HG02943 (cell line): ENCODE measurements around the gene TMCO1.
"Not testable (repeated sequence)": the region's sequence is repeated elsewhere in the genome, so short reads cannot be mapped to it uniquely, and the experiment has no call there.

Experiments used
- ATAC-seq: cut with Tn5 transposase; IDR thresholded peaks from one replicate; pipeline ENCODE4 v1.9.1; 2021; ENCODE audit warnings: mild to moderate bottlenecking, low read depth, moderate library complexity; ENCODE audit not compliant: unreplicated experiment

The TMCO1 gene, protein sequence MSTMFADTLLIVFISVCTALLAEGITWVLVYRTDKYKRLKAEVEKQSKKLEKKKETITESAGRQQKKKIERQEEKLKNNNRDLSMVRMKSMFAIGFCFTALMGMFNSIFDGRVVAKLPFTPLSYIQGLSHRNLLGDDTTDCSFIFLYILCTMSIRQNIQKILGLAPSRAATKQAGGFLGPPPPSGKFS

DNA sequence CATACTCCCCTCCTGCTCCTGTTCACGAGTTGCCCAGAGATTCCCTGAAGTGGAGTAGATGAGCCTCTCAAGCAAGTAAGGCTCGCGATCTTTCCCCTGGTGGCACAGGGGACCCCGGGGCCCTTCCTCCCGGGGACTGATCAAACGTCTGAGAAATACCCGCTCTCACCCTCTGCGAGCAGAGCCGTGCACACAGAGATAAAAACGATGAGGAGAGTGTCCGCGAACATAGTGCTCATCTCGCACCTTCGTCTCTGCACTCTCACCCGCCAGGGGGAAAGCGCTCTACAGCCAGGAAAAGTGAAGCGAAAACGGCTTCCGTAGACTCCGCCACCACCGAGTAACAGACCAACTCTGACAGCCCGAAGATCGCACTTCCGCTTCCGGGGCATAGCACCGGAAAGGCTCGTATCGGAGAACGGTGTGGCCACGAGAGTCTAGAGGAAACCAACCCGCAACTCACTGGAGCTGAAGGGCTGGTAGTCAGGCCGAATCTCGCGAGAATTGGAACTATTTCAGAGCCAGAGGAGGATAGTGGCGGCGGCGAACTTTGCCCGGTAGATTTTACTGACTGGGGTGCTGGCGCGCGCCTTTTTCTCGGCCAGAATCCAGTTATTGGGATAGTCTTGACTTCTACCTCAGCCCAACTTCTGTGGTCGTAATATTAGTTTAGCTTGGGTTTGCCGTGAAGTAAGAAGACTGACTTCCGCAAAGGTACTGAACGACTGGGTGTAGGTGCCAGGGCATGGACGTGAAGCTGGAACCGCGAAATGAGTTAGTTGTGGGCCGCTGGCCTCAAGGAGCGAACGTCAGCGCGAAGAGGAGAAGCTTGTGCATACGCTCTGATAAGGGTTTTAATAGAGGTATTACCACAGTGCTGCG, at the start of gene TMCO1:
TMCO1 (minus strand) TSS at position 356 of the 882 bp plus-strand sequence; CDS start at position 239, 117 bp downstream.
- peak; percentile 99 for ATAC-seq

DNA sequence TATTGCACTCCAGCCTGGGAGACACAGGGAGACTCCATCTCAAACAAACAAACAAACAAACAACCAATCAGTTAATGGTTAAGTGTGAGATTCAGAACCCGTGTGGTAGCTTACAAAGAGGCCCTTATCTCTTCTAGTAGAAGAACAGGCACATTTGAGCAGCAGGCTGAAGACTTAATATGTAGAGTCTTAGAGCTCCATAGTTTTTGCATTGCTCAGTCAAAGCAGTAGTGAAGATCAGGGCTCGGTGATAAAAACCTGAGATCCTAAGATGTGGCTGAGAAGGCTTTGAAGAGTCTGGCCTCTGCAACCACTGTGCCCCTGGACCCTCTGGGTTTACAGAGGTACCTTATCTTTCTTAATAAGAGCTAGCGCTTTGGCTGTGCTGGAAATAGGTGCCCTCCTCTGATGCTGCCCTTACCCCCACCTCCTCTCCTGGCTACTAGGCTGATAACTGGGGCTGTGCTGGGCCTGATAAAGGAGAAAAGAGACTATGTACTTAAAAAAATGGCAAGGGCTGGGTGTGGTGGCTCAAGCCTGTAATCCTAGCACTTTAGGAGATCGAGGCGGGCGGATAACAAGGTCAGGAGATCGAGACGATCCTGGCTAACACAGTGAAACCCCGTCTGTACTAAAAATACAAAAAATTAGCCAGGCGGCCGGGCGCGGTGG, 48.3 kb upstream of the TMCO1 start:
- no peak for ATAC-seq

DNA sequence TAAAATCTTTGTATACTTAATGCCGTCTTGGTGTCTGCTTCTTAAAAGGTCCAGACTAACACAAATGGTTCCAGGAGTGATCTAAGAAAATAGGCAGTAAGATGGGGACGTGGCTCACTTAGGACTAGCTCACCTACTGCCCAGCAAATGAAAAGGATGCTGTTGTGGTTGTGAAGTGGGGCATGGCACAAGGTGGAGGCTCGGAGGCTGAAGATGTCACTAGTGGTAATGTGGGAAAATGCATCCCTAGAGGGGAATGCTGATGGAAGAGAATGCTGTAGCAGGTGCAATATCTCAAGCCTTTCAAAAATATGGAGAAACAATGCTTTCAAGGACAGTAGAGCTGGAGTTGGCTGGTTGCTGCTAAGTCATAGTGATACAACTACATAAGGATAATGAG, 47.5 kb upstream of the TMCO1 start:
- ATAC-seq: no peak

DNA sequence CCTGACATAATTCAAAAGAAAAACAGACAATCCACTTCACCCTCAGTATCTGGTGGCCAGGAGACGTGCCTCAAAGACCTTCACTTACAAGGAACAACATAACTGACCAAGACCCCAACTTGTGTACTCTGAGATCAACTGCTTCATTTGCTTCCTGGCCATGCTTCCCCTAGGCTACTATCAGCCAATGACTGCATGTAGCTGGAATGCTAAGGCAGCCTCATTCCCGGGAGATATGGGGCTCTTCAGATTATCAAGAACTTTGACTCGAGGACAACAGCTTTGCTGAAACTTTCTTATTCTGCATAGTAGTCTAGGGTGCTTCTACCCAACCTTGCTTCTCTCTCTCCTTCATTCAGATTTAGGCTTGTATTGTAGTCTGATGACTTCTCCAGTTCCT, 47.1 kb upstream of the TMCO1 start:
- no peak for ATAC-seq

DNA sequence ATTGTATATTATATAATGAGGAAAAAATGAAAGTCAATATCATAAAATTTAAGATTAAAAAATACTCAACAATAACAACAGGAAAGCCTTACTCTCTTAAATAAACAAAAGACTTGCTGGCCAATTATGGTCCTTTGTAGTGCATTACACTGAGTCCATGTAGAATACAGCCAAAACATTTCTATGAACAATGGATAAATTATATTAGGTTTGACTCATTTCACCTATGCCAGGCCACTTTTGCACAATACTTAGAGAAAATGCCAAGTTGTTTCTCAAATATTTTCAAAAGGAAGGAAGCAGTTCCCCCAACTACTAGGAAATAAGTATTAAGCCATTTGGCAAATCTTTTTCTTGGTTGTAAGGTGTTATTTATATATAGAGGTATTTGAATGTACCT, 38.9 kb upstream of the TMCO1 start:
- ATAC-seq: no peak

DNA sequence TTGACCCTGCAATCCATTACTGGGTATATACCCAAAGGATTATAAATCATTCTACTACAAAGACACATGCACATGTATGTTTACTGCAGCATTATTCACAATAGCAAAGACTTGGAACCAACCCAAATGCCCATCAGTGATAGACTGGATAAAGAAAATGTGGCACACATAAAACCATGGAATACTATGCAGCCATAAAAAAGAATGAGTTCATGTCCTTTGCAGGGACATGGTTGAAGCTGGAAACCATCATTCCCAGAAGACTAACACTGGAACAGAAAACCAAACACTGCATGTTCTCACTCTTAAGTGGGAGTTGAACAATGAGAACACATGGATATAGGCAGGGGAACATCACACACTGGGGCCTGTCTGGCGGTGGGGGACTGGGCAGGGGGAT, 35.8 kb upstream of the TMCO1 start:
- not testable (repeated sequence) for ATAC-seq

DNA sequence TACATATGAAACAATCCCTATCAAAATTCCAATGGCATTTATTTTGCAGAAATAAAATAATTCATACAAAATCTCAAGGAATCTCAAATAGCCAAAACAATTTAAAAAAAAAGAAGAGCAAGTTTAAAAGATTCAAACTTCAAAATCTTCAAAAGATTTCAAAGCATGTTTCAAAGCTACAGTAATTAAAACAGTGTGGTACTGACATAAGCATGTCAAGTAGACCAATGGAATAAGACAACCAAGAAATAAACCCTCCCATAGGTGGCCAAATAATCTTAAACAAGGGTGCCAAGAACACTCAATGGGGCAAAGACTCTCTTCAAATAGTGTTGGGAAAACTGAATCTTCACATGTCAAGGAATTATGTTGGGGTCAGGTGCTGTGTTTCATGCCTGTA, 30.7 kb upstream of the TMCO1 start:
- no peak for ATAC-seq

DNA sequence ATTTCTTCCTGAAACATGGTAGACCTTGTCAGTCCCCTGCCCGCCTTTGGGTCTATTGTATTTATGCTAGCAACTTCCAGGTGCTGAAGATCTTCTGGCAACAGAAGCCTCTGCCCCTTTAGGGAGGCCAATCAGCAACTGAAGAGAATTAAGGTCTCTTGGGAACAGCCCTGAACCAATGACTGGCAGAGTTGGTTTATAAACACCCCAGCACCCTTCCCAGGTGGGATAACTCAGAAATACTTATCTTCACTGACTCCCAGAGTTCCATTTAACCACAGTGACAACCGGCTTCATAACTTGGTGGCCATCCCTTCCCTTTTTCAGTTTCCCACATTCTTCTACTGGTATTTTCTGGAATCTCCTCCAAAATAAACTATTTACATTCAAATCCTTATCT, 27.2 kb upstream of the TMCO1 start:
- no peak for ATAC-seq

DNA sequence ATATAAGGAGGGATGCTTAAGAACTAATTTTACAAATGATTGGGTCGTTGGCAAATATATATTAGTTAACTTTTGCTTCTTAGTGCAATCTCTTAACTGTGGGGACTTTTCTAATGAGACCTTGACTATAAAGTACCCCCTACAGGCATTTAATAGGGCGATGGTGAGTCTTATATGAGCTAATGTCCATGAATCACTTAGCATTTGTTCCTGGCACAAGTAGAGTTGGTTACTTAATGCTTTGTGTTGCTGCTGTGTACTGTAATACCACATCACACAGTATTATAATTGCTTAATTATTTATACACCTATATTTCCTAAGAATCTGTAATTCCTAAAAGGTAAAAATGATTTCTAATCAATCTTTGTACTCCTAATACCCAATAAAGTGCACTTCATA, 25.3 kb upstream of the TMCO1 start:
- ATAC-seq: no peak

DNA sequence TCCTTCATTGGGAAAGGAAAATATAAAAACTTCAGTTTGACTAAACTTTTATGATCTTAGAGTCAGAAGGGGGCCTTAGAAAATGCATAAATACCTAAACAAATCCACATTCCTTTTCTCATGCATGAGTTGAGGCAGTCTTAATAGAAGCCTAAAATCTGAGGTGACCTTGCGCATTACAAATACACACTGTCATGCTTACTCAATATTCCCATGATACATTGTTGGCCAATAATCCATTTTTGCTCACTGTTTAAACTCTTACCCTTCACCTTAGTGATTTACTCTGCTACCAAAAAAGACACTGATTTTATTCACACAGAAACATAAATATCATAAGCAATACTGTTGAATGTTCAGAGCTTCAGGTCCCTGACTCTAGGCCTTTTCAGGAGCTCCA, 19.1 kb upstream of the TMCO1 start:
- no peak for ATAC-seq

DNA sequence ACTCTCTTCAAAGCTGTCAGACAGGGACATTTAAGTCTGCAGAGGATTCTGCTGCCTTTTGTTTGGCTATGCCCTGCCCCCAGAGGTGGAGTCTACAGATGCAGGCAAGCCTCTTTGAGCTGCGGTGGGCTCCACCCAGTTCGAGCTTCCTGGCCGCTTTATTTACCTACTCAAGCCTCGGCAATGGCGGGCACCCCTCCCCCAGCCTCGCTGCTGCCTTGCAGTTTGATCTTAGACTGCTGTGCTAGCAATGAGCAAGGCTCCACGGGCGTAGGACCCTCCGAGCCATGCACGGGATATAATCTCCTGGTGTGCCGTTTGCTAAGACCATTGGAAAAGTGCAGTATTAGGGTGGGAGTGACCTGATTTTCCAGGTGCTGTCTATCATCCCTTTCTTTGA, 14.9 kb upstream of the TMCO1 start:
- ATAC-seq: not testable (repeated sequence)

DNA sequence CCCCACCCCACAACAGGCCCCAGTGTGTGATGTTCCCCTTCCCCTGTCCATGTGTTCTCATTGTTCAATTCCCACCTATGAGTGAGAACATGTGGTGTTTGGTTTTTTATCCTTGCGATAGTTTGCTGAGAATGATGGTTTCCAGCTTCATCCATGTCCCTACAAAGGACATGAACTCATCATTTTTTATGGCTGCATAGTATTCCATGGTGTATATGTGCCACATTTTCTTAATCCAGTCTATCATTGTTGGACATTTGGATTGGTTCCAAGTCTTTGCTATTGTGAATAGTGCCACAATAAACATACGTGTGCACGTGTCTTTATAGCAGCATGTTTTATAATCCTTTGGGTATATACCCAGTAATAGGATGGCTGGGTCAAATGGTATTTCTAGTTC, 9.5 kb upstream of the TMCO1 start:
- not testable (repeated sequence) for ATAC-seq

DNA sequence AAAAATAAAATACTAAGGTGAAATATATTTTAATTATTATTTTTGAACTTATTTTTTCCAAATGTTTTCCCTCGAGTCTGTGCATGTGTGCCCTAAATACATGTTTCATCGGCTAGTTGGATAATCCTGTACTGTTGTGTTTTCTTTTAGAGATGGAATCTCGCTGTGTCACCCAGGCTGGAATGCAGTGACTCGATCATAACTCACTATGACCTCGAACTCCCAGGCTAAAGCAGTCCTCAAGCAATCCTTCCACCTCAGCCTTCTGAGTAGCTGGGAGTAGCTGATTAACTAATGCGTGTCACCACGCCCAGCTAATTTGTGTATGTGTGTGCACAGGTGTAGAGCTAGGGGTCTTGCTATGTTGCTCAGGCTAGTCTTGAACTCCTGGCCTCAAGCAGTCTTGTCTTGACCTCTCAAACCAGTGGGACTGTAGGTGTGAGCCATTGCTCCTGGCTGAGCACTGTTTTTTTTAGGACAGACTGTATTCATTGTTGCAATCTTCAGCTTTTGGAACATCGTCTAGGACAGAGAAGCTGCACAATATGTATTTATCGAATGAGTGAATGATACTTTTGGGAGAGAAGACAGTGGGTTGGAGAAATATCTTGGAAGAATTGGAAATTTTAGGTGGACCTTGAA, 4.8 kb upstream of the TMCO1 start:
- no peak for ATAC-seq

DNA sequence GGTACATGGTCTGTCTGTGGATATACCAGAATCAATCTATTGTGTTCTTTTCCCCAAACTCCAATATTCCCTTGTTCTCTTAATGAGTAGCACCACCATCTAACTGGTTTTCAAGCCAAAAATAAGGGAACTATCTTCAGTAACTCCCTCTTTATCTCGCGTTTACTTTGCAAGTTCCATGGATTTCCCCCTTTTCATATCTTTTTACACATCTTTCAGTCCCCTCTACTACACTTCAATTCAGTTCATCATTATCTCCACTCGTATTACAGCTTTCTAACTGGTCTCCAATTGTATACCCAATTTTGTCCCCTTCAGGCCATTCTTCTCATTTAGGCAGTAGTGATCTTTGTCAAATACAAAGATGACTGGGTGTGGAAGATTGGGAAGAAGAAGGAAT, 4.1 kb upstream of the TMCO1 start:
- no peak for ATAC-seq

DNA sequence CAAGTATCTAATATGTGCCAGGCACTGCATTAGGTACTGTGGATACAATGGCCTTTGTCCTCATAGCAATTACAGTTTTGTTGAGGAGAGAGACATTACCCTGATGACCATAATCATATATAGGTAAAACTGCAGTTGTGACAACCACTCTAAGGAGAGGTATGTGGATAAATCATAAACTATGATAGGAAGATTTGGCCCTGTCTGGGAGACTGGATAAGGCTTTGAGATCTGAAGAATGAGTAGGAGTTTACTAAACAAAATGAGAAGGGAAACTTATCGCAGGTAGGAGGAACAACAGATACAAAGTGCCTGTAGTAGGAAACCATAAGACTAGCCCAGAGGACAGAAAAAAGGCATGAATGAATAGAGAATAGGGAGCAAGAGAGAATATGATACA, 4.4 kb downstream of the TMCO1 start:
- ATAC-seq: no peak

DNA sequence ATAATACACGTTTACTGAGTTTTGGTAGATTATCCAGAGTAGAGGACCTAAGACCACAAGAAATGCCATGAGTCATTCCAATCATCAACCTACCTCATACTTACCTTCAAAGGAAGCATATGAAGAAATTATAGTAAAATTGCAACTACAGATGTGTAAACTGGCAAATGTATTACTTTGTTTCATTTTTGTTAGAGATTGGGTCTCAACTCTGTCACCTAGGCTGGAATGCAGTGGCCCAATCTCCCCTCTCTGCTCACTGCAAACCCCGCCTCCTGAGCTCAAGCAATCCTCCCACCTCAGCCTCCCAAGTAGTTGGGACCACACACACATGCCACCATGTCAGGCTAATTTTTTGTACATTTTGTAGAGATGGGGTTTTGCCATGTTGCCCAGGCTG, 5.2 kb downstream of the TMCO1 start:
- ATAC-seq: no peak

DNA sequence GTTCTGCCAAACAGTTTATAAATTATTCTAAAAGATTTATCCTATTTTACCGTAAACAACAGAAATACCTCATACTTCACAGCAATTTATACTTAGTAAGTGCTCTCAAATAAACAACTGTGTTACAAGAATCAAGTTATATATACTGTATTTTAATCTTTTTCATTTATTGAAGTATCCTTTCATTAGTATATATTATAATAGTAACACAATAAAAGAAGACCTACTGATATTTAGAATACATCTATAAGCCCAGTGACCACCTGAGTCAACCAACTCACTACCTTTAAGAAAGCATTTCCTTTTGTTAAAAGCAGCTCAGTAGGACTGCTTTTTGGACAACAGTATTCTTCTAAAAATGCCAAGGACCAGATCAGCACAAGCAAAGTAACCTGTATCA, 5.9 kb downstream of the TMCO1 start:
- no peak for ATAC-seq

DNA sequence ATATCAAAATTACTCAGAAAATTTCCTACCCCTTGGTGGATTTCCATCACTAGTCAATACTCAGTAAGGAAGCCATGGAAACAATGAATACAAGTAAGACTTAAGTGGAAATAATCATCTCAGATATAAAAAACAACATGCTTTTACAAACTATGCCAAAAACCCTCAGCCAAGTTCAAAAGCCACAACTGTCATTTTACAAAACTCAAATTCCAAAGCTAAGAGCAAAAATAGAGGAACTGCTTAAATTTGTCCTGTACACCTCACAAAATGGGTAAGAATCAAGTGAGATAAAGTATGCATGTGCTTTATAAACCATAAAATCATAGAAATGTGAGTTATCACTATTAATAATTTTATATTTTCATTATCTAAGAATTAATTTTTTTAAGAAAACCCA, 9.6 kb downstream of the TMCO1 start:
- ATAC-seq: no peak

DNA sequence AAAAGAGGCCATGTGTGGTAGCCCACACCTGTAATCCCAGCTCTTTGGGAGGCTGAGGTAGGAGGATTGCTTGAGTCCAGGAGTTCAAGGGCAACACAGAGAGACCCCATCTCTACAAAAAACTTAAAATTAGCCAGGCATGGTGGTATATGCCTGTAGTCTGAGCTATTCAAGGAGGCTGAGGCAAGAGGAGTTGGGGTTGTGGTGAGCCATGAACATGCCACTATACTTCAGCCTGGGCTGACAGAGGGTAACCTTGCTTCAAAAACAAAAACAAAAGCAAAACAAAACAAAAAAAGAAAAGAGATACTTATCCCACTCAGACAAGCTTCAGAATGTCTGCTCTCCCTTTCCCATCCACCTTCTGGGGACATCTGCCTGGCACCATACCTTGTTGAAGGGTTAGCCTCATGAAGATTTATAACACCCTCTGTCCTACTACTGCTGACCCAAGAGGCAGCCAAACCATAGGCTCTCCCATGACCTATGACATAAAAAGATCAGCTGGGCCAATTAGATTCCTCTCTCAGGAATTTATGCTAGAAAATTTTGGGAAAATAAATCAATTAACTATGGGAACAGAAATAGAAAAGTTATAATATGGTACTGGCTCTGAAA, 13.2 kb downstream of the TMCO1 start:
- no peak for ATAC-seq

DNA sequence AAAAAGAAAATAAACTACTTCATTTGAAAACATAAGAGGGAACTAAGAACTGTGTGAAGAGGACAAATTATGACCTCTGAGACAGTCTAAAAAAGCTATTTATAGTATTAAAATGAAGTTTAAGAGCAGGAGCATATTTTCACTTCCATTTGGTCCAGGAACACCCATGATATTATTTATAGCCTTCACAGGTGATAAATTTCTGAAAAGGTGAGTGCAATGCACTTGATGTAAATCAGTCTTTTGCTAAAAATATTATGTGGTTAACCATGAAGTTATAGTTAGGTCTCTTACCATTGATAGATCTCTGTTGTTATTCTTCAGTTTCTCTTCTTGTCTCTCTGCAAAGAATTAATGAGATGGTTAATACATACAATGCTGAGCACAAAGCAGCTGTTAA, 14.7 kb downstream of the TMCO1 start:
- peak; percentile 86 for ATAC-seq

DNA sequence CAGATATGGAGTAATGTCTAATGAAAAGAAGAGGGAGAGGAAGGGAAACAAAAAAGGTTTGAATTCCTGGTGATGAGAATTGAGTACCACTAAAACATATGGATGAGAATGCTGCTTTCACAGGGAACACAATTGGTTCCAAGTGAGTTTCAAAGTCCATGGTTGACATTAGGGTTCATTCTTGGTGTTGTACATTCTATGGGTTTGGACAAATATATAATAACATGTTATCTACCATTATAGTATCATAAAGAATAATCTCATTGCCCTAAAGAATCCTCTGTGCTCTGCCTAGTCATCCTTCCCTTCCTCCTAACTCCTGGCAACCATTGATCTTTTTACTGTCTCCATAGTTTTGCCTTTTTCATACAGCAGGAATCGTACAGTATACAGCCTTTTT, 20.1 kb downstream of the TMCO1 start:
- ATAC-seq: no peak
